Measurements from ENCODE around the gene LRMDA. TPM values are rescaled to one million over a fixed set of nuclear protein-coding genes. Genes with fewer than 3 reads are reported as not detected.

The LRMDA gene
- total and polyA plus RNA-seq, 2 donors (not counting 1 experiment from before 2014, with no cell fraction given) = 0.12 TPM; not detected in 1

- no peak overlapping the region for H3K4me3 Mint-ChIP-seq
- H3K9me3 Mint-ChIP-seq (ENCODE audit: insufficient read depth) = no peaks in the 10 kb centered on the region
- H3K79me2 ChIP-seq (ENCODE audit: control insufficient read depth, insufficient read depth, low read length) = no peaks in the 10 kb centered on the region
- ChIA-PET POLR2A (no interaction called here), CTCF (no interaction called here)
- H3K4me2 ChIP-seq (replicated peaks; ENCODE audit: low read depth, low read length, poor library complexity, severe bottlenecking) = no peak overlapping the region
- no peak for DNase-seq
- H3K36me3 ChIP-seq (replicated peaks in 1 of 2; ENCODE audit: control extremely low read depth in 1 of 2, control insufficient read depth in 1 of 2, extremely low read depth in 1 of 2, insufficient read depth in 2 of 2, low read length in 1 of 2) = no peaks in the 10 kb centered on the region
- no peaks in the 10 kb centered on the region for H3K9me3 ChIP-seq (ENCODE audit: control extremely low read depth in 1 of 3, control insufficient read depth in 2 of 3, insufficient read depth in 1 of 3, low read length in 2 of 3)
- no peaks in the 10 kb centered on the region for H4K20me1 ChIP-seq (ENCODE audit: control insufficient read depth, insufficient read depth, low read length, poor library complexity, severe bottlenecking)
- no peaks in the 10 kb centered on the region for H3K27me3 ChIP-seq (replicated peaks in 1 of 4; ENCODE audit: control extremely low read depth in 1 of 4, control insufficient read depth in 3 of 4, insufficient read depth in 4 of 4, low read length in 3 of 4)
- intact Hi-C loops (cut with micrococcal nuclease) = loop anchor here (10.0 kb wide), 1 partner anchor 56 kb away; no protein-coding TSS in a partner anchor
- no peak overlapping the region for H3K27ac Mint-ChIP-seq
- H3K4me1 ChIP-seq (ENCODE audit: control insufficient read depth in 2 of 2, insufficient read depth in 2 of 2, low read length in 2 of 2) = no peaks in the 10 kb centered on the region
- no peak for TF ChIP-seq CTCF (IDR thresholded peaks at IDR 0.05)
- TF ChIP-seq EZH2 (IDR thresholded peaks at IDR 0.05; ENCODE audit: borderline replicate concordance, insufficient read depth, low read depth, low read length, poor library complexity, severe bottlenecking) = no peak
- no peak overlapping the region for H2AFZ ChIP-seq (ENCODE audit: insufficient read depth, low read depth, low read length, poor library complexity, severe bottlenecking)
- no peaks in the 10 kb centered on the region for H3K4me1 Mint-ChIP-seq
- no peak overlapping the region for H3K4me3 ChIP-seq (ENCODE audit: control extremely low read depth in 1 of 5, extremely low read depth in 1 of 5, insufficient read depth in 1 of 5, low read depth in 2 of 5, low read length in 4 of 5)
- no peak overlapping the region for H3K9ac ChIP-seq (ENCODE audit: low read length)
- peaks cover 4% of the 10 kb centered on the region for H3K27me3 Mint-ChIP-seq
- no peak for ATAC-seq (ENCODE audit: low read depth)
- no peak overlapping the region for H3K27ac ChIP-seq (ENCODE audit: low read length in 2 of 2)
Observed at GRCh38 chr10:75778665-75779064, 347.2 kb downstream of the LRMDA start.

GRCh38 chr10:75779276-75779675, 347.9 kb downstream of the LRMDA start:
- ATAC-seq (ENCODE audit: low read depth) (no peak), DNase-seq (no peak)
- H3K27ac Mint-ChIP-seq = no peak overlapping the region
- H3K4me1 Mint-ChIP-seq = no peaks in the 10 kb centered on the region
- no peaks in the 10 kb centered on the region for H4K20me1 ChIP-seq (ENCODE audit: control insufficient read depth, insufficient read depth, low read length, poor library complexity, severe bottlenecking)
- no peak overlapping the region for H3K4me3 ChIP-seq (ENCODE audit: control extremely low read depth in 1 of 5, extremely low read depth in 1 of 5, insufficient read depth in 1 of 5, low read depth in 2 of 5, low read length in 4 of 5)
- CTCF ChIA-PET = no interaction called here
- H3K9me3 Mint-ChIP-seq (ENCODE audit: insufficient read depth) = no peaks in the 10 kb centered on the region
- H3K4me1 ChIP-seq (ENCODE audit: control insufficient read depth in 2 of 2, insufficient read depth in 2 of 2, low read length in 2 of 2) = no peaks in the 10 kb centered on the region
- H3K27me3 ChIP-seq (replicated peaks in 1 of 4; ENCODE audit: control extremely low read depth in 1 of 4, control insufficient read depth in 3 of 4, insufficient read depth in 4 of 4, low read length in 3 of 4) = peaks cover 0 to 3% (median 0%) of the 10 kb centered on the region in 4 experiments
- no peak overlapping the region for H3K4me3 Mint-ChIP-seq
- no peak overlapping the region for H2AFZ ChIP-seq (ENCODE audit: insufficient read depth, low read depth, low read length, poor library complexity, severe bottlenecking)
- no peaks in the 10 kb centered on the region for H3K79me2 ChIP-seq (ENCODE audit: control insufficient read depth, insufficient read depth, low read length)
- TF ChIP-seq CTCF (IDR thresholded peaks at IDR 0.05) (no peak), EZH2 (IDR thresholded peaks at IDR 0.05; ENCODE audit: borderline replicate concordance, insufficient read depth, low read depth, low read length, poor library complexity, severe bottlenecking) (no peak)
- no peaks in the 10 kb centered on the region for H3K9me3 ChIP-seq (ENCODE audit: control extremely low read depth in 1 of 3, control insufficient read depth in 2 of 3, insufficient read depth in 1 of 3, low read length in 2 of 3)
- H3K27me3 Mint-ChIP-seq = peaks cover 7% of the 10 kb centered on the region
- 78% methylated on average over 1 of the region's 1 CpG for WGBS (ENCODE audit: insufficient coverage)
- no peaks in the 10 kb centered on the region for H3K36me3 ChIP-seq (replicated peaks in 1 of 2; ENCODE audit: control extremely low read depth in 1 of 2, control insufficient read depth in 1 of 2, extremely low read depth in 1 of 2, insufficient read depth in 2 of 2, low read length in 1 of 2)
- POLR2A ChIA-PET = no interaction called here
- no peak overlapping the region for H3K4me2 ChIP-seq (replicated peaks; ENCODE audit: low read depth, low read length, poor library complexity, severe bottlenecking)
- no peak overlapping the region for H3K27ac ChIP-seq (ENCODE audit: low read length in 2 of 2)
- no peak overlapping the region for H3K9ac ChIP-seq (ENCODE audit: low read length)
- intact Hi-C loops (cut with micrococcal nuclease) = loop anchor here (10.0 kb wide), 1 partner anchor 56 kb away; no protein-coding TSS in a partner anchor
